Measurements from ENCODE around the gene CUZD1. TPM values are rescaled to one million over a fixed set of nuclear protein-coding genes. Genes with fewer than 3 reads are reported as not detected.

Gene CUZD1
- total RNA-seq, 4 donors from 2014 or later: 0.45 to 0.81 TPM; not detected in 2

- intact Hi-C loops (cut with DNase I): no loop called here
- Histone ChIP-seq H3K36me3 (no peaks in the 10 kb centered on the region), H3K27me3 (no peaks in the 10 kb centered on the region), H3K27ac (no peak overlapping the region), H3K4me1 (peaks cover 6 to 16% of the 10 kb centered on the region in 2 donors), H3K9me3 (no peaks in the 10 kb centered on the region), H3K4me3 (replicated peaks in 1 of 3) (no peak overlapping the region)
- DNase-seq: no peak
- 79 to 88% methylated on average over 12 of the region's 12 CpGs for WGBS, 2 donors
- TF ChIP-seq CTCF (IDR thresholded peaks at IDR 0.05) (no peak), POLR2A (IDR thresholded peaks at IDR 0.05) (no peak)
Observed at GRCh38 chr10:122849900-122850605, 4.4 kb upstream of the CUZD1 start.

- no peak for DNase-seq
- intact Hi-C loops (cut with DNase I): no loop called here
- Histone ChIP-seq H3K27ac (no peak overlapping the region), H3K9me3 (no peaks in the 10 kb centered on the region), H3K4me1 (peaks cover 6 to 16% of the 10 kb centered on the region in 2 donors), H3K4me3 (replicated peaks in 1 of 3) (no peak overlapping the region), H3K36me3 (no peaks in the 10 kb centered on the region), H3K27me3 (no peaks in the 10 kb centered on the region)
- 72 to 75% methylated on average over 2 of the region's 2 CpGs for WGBS, 2 donors
- TF ChIP-seq POLR2A (IDR thresholded peaks at IDR 0.05): no peak
- no peak for TF ChIP-seq CTCF (IDR thresholded peaks at IDR 0.05)
Observed at GRCh38 chr10:122849090-122849489, 3.4 kb upstream of the CUZD1 start.

GRCh38 chr10:122847782-122848604 is 2.3 kb upstream of the CUZD1 start:
- H3K27me3 ChIP-seq: no peaks in the 10 kb centered on the region
- WGBS, 2 donors: 89 to 94% methylated on average over 11 of the region's 12 CpGs
- H3K4me1 ChIP-seq: peaks cover 6 to 16% of the 10 kb centered on the region in 2 donors
- H3K36me3 ChIP-seq: no peaks in the 10 kb centered on the region
- H3K9me3 ChIP-seq: no peaks in the 10 kb centered on the region
- intact Hi-C loops (cut with DNase I): no loop called here
- DNase-seq: no peak
- no peak overlapping the region for H3K4me3 ChIP-seq (replicated peaks in 1 of 3)
- H3K27ac ChIP-seq: no peak overlapping the region
- TF ChIP-seq POLR2A (IDR thresholded peaks at IDR 0.05): no peak
- TF ChIP-seq CTCF (IDR thresholded peaks at IDR 0.05): no peak

GRCh38 chr10:122844146-122844545 is 1.5 kb downstream of the CUZD1 start:
- 96 to 97% methylated on average over 4 of the region's 4 CpGs for WGBS, 2 donors
- no peak for DNase-seq
- intact Hi-C loops (cut with DNase I): no loop called here
- Histone ChIP-seq H3K36me3 (no peaks in the 10 kb centered on the region), H3K27me3 (no peaks in the 10 kb centered on the region), H3K27ac (no peak overlapping the region), H3K9me3 (no peaks in the 10 kb centered on the region), H3K4me1 (no peaks in the 10 kb centered on the region), H3K4me3 (replicated peaks in 1 of 3) (no peak overlapping the region)
- TF ChIP-seq POLR2A (IDR thresholded peaks at IDR 0.05) (no peak), CTCF (IDR thresholded peaks at IDR 0.05) (no peak)

GRCh38 chr10:122841569-122841968 is 4.1 kb downstream of the CUZD1 start:
- Histone ChIP-seq H3K9me3 (no peaks in the 10 kb centered on the region), H3K36me3 (no peaks in the 10 kb centered on the region), H3K4me3 (replicated peaks in 1 of 3) (no peak overlapping the region), H3K27me3 (no peaks in the 10 kb centered on the region), H3K4me1 (no peaks in the 10 kb centered on the region), H3K27ac (no peak overlapping the region)
- DNase-seq: no peak
- intact Hi-C loops (cut with DNase I): no loop called here
- no peak for TF ChIP-seq POLR2A (IDR thresholded peaks at IDR 0.05)
- TF ChIP-seq CTCF (IDR thresholded peaks at IDR 0.05): no peak
